Tongue (tissue), 2 donors: Measurements from ENCODE around the gene TUBB2A. TPM values are rescaled to one million over a fixed set of nuclear protein-coding genes. Genes with fewer than 3 reads are reported as not detected.

ENCODE experiments used
- DNase-seq: peaks from one replicate; pipeline ENCODE4 v3.0.0-alpha.2; 2015
- total RNA-seq: library from RNA; depleted of rRNA; stranded (reverse); fragments of >200 nt; gene quantifications from one replicate; pipeline ENCODE4 v1.2.3, GENCODE V29; 2014

The TUBB2A gene
- total RNA-seq, 1 donor from 2014 or later = 106 TPM

DNA sequence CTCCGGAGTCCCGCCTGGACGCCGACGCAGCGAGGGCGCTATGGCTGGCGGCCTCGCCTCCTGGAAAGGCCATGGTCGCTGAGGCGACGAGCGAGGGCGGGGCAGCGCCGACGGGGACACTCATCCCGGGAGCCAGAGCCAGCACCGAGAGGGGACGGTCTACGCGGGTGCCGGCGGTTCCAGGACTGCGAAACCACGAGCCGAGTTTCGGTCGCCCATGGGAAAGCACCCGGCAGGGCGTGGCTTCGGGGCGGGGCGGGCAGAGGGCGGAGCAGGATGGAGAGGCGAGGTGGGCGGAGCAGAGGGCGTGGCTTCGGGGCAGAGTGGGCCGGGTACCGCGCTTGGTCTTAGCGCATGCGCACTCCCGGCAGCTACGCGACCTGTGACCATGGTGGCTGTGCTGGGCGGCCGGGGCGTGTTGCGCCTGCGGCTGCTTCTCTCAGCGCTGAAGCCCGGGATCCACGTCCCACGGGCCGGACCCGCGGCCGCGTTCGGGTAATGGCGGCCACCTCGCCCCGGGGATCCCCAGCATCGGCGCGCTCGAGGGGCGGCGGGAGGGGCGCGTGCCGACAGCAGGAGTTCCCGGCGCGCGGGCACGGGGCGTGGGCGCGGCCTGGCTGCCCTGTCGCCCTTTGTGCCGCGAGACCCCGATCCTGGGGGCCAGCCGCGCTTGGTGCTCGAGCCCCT is 38.8 kb downstream of the TUBB2A start, which contains the start of gene BPHL:
TSS of gene BPHL (plus strand) at position 359 of the 687 bp plus-strand sequence. CDS start at position 389, 30 bp downstream.
- DNase-seq = peak; percentile 99

DNA sequence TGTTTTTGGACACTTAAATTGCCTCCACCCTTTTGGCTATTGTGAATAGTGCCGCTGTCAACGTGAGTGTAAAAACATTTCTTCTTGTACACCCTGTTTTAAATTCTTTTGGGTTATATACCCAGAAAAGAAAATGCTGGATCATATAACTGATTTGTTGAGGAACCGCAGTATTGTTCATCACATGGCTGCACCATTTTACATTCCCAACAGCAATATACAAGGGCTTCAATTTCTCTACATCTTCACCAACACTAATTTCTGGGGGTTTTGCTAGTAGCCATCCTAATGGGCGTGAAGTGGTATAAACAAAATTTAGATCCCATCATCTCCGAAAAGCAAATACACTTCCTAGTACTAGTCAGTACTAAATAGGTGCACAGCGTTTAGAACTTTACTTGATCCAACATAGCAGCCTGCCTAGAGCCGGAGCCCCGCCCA is 39.4 kb downstream of the TUBB2A start:
- no peak for DNase-seq

DNA sequence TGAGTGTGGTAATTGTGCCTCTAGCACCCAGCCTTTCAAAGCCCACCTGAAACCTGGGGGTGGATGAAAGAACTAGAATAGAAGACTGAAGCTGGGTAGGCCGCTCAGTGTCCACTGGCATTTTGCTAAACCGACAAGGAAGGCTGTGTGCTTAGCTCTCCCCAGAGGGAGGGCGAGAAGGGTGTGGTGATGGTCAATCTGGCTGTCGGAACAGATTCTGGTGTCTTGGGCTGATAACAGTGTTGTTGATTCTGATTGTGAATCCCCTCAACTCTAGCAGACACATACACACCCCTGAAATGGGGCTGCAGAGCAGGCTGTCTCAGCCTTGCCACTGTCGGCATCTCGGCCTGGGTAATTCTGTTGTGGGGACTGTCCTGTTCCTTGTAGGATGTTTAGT is 43.0 kb downstream of the TUBB2A start:
- no peak for DNase-seq

DNA sequence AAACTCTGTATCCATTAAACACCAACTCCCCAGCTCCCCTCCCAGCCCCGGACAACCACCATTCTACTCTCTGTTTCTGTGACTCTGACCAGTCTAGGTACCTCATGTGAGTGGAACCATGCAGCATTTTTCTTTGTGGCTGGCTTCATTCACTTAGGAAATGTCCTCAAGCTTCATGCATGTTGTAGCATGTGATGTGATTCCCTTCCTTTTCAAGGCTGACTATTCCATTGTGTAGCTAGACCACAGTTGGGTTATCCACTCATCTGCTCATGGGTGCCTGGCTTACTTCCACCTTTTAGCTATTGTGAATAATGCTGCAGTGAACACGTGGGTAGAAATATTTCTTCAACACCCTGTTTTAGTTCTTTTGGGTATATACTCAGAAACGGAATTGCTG is 47.6 kb downstream of the TUBB2A start:
- no peak for DNase-seq

DNA sequence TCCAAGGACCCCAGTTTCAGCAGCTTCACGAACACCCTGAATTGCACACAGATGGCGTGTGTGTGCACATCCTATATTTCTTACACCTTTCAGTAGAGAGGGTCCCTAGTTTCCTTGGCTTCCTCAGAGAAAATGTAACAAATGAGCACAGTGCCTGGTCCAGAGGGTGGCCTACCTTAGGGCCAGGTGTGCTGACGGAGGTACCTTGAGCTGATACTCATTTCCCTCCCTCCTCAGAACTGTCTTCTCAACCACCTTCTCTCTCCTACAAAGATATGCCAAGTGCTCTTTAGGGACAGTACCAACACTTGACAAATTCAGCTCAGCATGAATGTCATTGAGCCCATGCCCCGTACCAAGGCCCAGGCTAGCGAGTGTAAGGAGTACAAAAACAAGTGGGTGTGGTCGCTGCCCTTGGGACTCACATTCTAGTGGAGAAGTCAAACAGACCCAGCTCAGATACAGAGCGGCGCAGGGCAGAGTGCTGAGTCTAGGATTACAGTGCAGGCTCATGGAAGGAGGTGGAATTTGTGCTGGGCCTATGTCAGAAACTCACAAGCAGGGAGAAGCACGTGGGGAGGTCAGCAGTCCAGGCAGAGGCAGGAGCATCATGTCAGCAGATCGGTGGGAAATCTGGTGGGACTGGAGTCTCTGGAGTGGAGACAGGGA is 48.5 kb downstream of the TUBB2A start:
- DNase-seq = no peak

Other genes starting within 250 kb of the TUBB2A start
- 89.5 TPM for gene SERPINB6, start 186.0 kb downstream of the TUBB2A start, total RNA-seq
- gene NQO2, start 157.7 kb downstream of the TUBB2A start, total RNA-seq = 7.1 TPM
- gene RIPK1, start 89.0 kb downstream of the TUBB2A start, total RNA-seq = 17.8 TPM
- 25.0 TPM for gene BPHL, start 38.8 kb downstream of the TUBB2A start, total RNA-seq
- gene TUBB2B, start 70.1 kb upstream of the TUBB2A start, total RNA-seq = 87.5 TPM
- gene PSMG4, start 101.4 kb upstream of the TUBB2A start, total RNA-seq = 11.9 TPM